ENCODE data around the gene TTC38.

The TTC38 gene

DNA sequence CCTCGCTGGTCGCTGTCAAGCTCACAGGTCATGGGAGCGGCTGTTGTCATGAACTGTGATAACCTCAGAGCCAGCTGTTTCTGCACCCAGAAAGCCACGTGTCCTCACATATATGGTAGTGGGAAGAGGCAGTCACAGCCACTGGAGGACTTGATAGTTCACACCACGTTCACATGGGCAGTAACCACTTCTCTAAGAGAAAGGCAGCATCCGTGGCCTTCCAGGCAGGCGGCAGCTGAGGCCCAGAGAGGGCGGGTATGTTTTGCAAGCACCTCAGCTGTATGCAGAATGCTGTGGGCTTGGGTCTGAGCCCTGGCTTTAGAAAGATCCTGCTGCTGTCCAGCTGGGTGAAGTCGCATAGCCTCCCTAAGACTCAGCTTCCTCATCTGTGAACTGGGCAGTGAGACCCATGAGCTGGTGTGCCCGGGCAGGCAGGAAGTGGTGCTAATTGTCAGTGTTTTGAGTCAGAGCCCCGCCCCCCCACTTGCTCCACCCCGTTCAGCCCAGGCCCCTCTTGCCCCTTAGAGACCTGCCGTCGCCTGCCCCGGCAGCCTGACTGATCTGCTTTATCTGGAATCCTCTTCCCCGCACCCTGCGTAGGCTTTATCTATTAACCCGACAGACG is 13.3 kb downstream of the TTC38 start:
- no peaks in the 10 kb centered on the region for H3K4me1 ChIP-seq (ENCODE audit: control insufficient read depth, insufficient read depth, low read length)
- no peak overlapping the region for H3K9ac ChIP-seq (ENCODE audit: low read depth, low read length)
- H3K27me3 ChIP-seq (ENCODE audit: control insufficient read depth, insufficient read depth, low read length) = no peaks in the 10 kb centered on the region
- H3K4me3 ChIP-seq (ENCODE audit: low read length) = no peak overlapping the region
- no peaks in the 10 kb centered on the region for H3K9me3 ChIP-seq (replicated peaks; ENCODE audit: low read length)
- no peak overlapping the region for H3K4me2 ChIP-seq (ENCODE audit: low read length)
- peaks cover 67% of the 10 kb centered on the region for H3K36me3 ChIP-seq (ENCODE audit: insufficient read depth, low read length)

DNA sequence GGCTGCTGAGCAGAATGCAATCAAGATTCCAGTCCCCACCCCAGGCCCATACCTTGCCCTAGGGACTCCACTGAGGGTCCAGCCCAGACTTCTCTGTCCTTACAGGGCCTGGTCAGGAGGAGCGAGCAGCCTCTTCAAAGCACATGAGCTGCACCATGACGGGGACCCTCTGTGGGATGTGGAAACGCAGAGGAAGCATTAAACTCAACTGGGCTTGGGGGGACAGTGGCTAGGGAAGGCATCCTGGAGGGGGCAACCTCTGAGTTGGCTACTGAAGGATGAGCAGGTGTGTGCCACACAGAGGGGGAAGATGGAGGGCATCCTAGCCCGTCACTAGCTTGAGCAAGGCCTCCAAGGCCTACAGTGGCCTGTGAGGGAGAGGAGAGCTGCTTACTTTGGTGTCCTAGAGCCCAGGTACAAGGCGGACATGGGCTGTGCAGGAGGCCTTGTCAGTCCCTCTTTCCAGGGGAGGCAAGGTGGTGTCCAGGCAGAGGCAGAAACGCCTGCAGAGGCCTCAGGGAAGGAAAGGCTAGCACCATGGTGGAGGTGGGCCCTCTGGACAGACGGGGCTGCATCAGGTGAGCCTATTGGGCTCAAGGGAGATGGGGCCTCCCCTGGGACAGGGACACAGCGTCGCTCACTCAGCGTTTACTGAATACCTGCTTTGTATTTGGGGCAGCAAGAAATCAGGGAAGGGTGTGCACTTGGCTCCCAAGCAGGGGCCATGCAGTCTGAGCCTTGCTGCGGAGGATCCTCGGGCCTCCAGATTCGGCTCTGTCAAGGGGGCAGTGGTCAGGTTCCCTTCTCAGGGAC is 14.3 kb downstream of the TTC38 start:
- H3K4me3 ChIP-seq (ENCODE audit: low read length) = no peak overlapping the region
- no peaks in the 10 kb centered on the region for H3K9me3 ChIP-seq (replicated peaks; ENCODE audit: low read length)
- H3K4me2 ChIP-seq (ENCODE audit: low read length) = no peak overlapping the region
- no peaks in the 10 kb centered on the region for H3K4me1 ChIP-seq (ENCODE audit: control insufficient read depth, insufficient read depth, low read length)
- peaks cover 69% of the 10 kb centered on the region for H3K36me3 ChIP-seq (ENCODE audit: insufficient read depth, low read length)
- H3K27me3 ChIP-seq (ENCODE audit: control insufficient read depth, insufficient read depth, low read length) = no peaks in the 10 kb centered on the region
- H3K9ac ChIP-seq (ENCODE audit: low read depth, low read length) = no peak overlapping the region

DNA sequence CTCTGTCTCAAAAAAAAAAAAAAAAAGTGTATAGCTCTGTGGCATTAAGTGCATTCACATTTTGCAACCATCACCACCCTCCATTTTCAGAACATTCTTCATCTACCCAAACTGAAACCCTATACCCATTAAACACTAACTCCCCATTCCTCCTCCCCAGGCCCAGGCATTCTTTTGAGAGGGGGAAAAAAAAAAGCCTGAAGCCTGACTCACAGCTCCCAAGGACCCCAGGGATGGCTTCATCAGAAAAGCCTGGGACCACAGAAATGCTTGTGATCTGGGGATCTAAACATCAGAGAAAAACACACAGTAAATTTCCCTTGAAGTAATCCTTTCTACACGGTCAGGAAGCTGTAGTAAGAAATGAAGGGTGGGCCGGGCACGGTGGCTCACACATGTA is 18.2 kb downstream of the TTC38 start:
- Histone ChIP-seq H3K4me1 (ENCODE audit: control insufficient read depth, insufficient read depth, low read length) (no peaks in the 10 kb centered on the region), H3K27me3 (ENCODE audit: control insufficient read depth, insufficient read depth, low read length) (no peaks in the 10 kb centered on the region), H3K9ac (ENCODE audit: low read depth, low read length) (no peak overlapping the region), H3K9me3 (replicated peaks; ENCODE audit: low read length) (no peaks in the 10 kb centered on the region), H3K4me2 (ENCODE audit: low read length) (no peak overlapping the region), H3K4me3 (ENCODE audit: low read length) (no peak overlapping the region), H3K36me3 (ENCODE audit: insufficient read depth, low read length) (peaks cover 53% of the 10 kb centered on the region)

DNA sequence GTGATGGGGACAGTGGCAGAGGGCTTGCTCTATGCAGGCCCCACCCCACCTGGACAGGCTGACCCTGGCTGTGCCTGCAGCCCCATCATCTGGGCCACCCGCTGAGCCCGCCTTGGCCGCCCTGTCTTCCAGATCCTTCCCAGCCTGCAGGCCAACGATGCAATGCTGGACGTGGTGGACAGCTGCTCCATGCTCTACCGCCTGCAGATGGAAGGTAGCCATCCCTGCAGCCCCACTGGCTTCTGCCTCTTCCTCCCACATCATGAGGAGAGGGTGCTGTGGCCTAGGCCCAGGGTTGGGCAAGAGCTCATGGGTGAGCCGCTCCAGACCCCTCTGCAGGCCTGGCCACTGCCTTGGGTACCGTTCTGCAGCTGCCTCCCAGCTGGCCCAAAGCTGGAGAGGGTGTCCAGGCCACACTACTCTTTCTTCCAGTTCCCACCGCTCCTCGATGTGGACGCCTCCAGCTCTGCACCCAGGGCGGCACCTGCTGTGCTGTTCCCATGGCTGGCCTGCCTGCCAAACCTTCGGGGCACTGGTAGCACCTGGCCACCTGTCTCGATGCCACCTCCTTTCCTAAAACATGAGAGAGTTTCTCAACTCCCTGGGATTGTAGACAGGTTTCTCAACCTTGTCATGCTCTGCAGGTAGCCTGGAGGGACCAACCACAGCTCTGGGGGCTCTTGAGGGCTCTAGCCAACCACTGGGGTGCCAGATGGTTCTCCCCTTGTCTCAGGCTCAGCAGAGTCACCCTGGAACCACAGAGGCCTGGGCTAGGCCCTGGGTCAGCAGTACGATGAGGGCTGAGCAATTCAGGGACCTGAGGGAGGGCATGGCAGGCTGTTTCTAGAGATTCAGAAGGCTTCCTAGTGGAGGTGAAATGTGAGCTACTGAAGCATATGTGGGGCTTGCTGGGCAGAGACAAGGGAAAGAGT is 19.4 kb downstream of the TTC38 start:
- H3K27me3 ChIP-seq (ENCODE audit: control insufficient read depth, insufficient read depth, low read length) = no peaks in the 10 kb centered on the region
- no peak overlapping the region for H3K4me2 ChIP-seq (ENCODE audit: low read length)
- no peak overlapping the region for H3K4me3 ChIP-seq (ENCODE audit: low read length)
- H3K9ac ChIP-seq (ENCODE audit: low read depth, low read length) = no peak overlapping the region
- no peaks in the 10 kb centered on the region for H3K9me3 ChIP-seq (replicated peaks; ENCODE audit: low read length)
- H3K4me1 ChIP-seq (ENCODE audit: control insufficient read depth, insufficient read depth, low read length) = no peaks in the 10 kb centered on the region
- peaks cover 45% of the 10 kb centered on the region for H3K36me3 ChIP-seq (ENCODE audit: insufficient read depth, low read length)

DNA sequence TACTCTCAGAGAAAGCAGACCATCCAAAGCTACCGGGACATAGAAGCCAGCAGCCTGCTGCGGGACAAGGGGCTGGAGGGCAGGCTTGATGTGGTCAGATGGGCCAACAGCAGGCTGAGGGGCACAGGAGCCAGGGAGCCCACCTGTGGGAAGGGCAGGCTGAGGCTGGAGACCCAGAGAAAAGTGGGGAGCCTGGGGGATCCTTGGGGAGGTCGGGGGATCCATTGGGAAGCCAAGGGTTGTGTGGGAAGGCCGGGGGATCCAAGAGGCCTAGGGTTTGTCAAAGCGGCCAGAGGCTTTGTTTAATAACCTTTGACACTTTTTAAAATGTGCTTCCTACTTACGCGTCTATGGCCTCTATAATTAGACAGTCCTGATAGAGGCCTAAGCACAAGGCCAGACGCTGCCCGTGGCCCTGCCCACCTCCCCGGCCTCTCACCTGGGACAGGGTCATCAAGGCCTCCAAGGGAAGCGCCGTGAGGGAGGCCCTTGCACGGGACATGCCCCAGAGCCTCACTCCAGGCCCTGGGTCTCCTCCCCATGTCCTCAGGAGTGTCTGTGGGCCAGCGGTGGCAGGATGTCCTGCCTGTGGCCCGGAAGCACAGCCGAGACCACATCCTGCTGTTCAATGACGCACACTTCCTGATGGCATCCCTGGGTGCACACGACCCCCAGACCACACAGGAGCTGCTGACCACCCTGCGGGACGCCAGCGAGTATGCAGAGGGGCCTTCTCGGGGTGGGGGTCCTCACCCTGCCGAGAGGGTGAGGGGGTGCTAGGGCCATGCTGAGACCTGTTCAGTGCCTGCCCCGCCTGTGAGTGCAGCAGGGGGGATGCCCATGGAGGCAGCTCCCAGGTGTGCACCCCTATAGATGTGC is 20.3 kb downstream of the TTC38 start:
- no peaks in the 10 kb centered on the region for H3K4me1 ChIP-seq (ENCODE audit: control insufficient read depth, insufficient read depth, low read length)
- H3K9me3 ChIP-seq (replicated peaks; ENCODE audit: low read length) = no peaks in the 10 kb centered on the region
- no peak overlapping the region for H3K4me2 ChIP-seq (ENCODE audit: low read length)
- H3K36me3 ChIP-seq (ENCODE audit: insufficient read depth, low read length) = peaks cover 47% of the 10 kb centered on the region
- H3K4me3 ChIP-seq (ENCODE audit: low read length) = no peak overlapping the region
- H3K9ac ChIP-seq (ENCODE audit: low read depth, low read length) = no peak overlapping the region
- H3K27me3 ChIP-seq (ENCODE audit: control insufficient read depth, insufficient read depth, low read length) = no peaks in the 10 kb centered on the region

DNA sequence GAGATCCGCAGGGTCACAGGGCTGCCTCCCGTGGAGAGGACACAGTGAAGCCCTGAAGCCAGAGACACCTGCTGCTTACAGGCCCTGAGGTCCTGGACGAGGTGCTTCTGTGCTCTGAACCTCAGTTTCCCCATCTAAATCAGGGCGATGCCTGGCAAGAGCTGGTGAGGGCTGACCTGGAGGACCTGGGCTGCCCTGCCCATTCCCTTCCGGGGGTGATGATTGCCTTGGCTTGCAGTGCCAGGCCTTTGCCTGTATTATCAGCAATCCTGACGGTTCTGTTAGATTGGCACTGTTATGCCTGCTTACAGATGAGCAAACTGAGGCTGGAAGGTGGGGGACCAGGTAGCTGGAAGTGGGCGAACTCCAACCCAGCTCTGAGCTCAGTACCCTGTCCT is 21.0 kb downstream of the TTC38 start:
- no peak overlapping the region for H3K4me3 ChIP-seq (ENCODE audit: low read length)
- H3K9me3 ChIP-seq (replicated peaks; ENCODE audit: low read length) = no peaks in the 10 kb centered on the region
- peaks cover 45% of the 10 kb centered on the region for H3K36me3 ChIP-seq (ENCODE audit: insufficient read depth, low read length)
- H3K4me2 ChIP-seq (ENCODE audit: low read length) = no peak overlapping the region
- no peaks in the 10 kb centered on the region for H3K4me1 ChIP-seq (ENCODE audit: control insufficient read depth, insufficient read depth, low read length)
- H3K9ac ChIP-seq (ENCODE audit: low read depth, low read length) = no peak overlapping the region
- H3K27me3 ChIP-seq (ENCODE audit: control insufficient read depth, insufficient read depth, low read length) = no peaks in the 10 kb centered on the region

GRCh38 chr22:46289244-46289891 is 21.6 kb downstream of the TTC38 start:
- Histone ChIP-seq H3K9me3 (replicated peaks; ENCODE audit: low read length) (no peaks in the 10 kb centered on the region), H3K4me1 (ENCODE audit: control insufficient read depth, insufficient read depth, low read length) (no peaks in the 10 kb centered on the region), H3K9ac (ENCODE audit: low read depth, low read length) (no peak overlapping the region), H3K4me2 (ENCODE audit: low read length) (no peak overlapping the region), H3K27me3 (ENCODE audit: control insufficient read depth, insufficient read depth, low read length) (no peaks in the 10 kb centered on the region), H3K4me3 (ENCODE audit: low read length) (no peak overlapping the region), H3K36me3 (ENCODE audit: insufficient read depth, low read length) (peaks cover 40% of the 10 kb centered on the region)

- no peaks in the 10 kb centered on the region for H3K4me1 ChIP-seq (ENCODE audit: control insufficient read depth, insufficient read depth, low read length)
Measured at GRCh38 chr22:46290121-46290842, 22.5 kb downstream of the TTC38 start.

GRCh38 chr22:46290843-46291785 is 23.3 kb downstream of the TTC38 start:
- Histone ChIP-seq H3K4me2 (ENCODE audit: low read length) (no peak overlapping the region), H3K4me1 (ENCODE audit: control insufficient read depth, insufficient read depth, low read length) (peaks cover 6% of the 10 kb centered on the region), H3K9ac (ENCODE audit: low read depth, low read length) (no peak overlapping the region), H3K27me3 (ENCODE audit: control insufficient read depth, insufficient read depth, low read length) (no peaks in the 10 kb centered on the region), H3K36me3 (ENCODE audit: insufficient read depth, low read length) (peaks cover 31% of the 10 kb centered on the region), H3K4me3 (ENCODE audit: low read length) (no peak overlapping the region), H3K9me3 (replicated peaks; ENCODE audit: low read length) (no peaks in the 10 kb centered on the region)

More at GRCh38 chr22:46290121-46290842, 22.5 kb downstream of the TTC38 start:
- Histone ChIP-seq H3K9me3 (replicated peaks; ENCODE audit: low read length) (no peaks in the 10 kb centered on the region), H3K27me3 (ENCODE audit: control insufficient read depth, insufficient read depth, low read length) (no peaks in the 10 kb centered on the region), H3K4me3 (ENCODE audit: low read length) (no peak overlapping the region), H3K9ac (ENCODE audit: low read depth, low read length) (no peak overlapping the region), H3K36me3 (ENCODE audit: insufficient read depth, low read length) (peaks cover 33% of the 10 kb centered on the region), H3K4me2 (ENCODE audit: low read length) (no peak overlapping the region)

Measured in skeletal muscle satellite cell (primary cell).